Neuronal stem cell (in vitro differentiated cells): Measurements from ENCODE around the gene TMEM247.

ENCODE experiments used
- DNase-seq: peaks from one replicate; pipeline ENCODE4 v3.0.0-alpha.2; 2013; ENCODE audit warnings: low spot score
- H2AFZ ChIP-seq: one replicate; pipeline ENCODE4 v1.6.1; 2013; ENCODE audit warnings: mild to moderate bottlenecking, low read length, inconsistent platforms
- H2AK5ac ChIP-seq: 2 replicates; pipeline ENCODE4 v1.6.1; 2013; ENCODE audit warnings: low read depth, mild to moderate bottlenecking, inconsistent platforms, low read length, moderate library complexity, mixed read lengths
- H2BK120ac ChIP-seq: 2 replicates; pipeline ENCODE4 v1.6.1; 2013; ENCODE audit warnings: low read depth, mild to moderate bottlenecking, inconsistent platforms, low read length, moderate library complexity, mixed read lengths
- H2BK12ac ChIP-seq: one replicate; pipeline ENCODE4 v1.6.1; 2013; ENCODE audit warnings: low read length, inconsistent platforms
- H2BK15ac ChIP-seq: 2 replicates; pipeline ENCODE4 v1.6.1; 2013; ENCODE audit warnings: mild to moderate bottlenecking, low read length, inconsistent platforms, mixed read lengths
- H2BK5ac ChIP-seq: one replicate; pipeline ENCODE4 v1.6.1; 2013; ENCODE audit warnings: inconsistent platforms, mild to moderate bottlenecking, low read length, moderate library complexity
- H3K14ac ChIP-seq: one replicate; pipeline ENCODE4 v1.6.1; 2013; ENCODE audit warnings: low read length, inconsistent platforms
- H3K18ac ChIP-seq: 2 replicates; pipeline ENCODE4 v1.6.1; 2013; ENCODE audit warnings: low read length, inconsistent platforms
- H3K23ac ChIP-seq: 2 replicates; pipeline ENCODE4 v1.6.1; 2013; ENCODE audit warnings: low read depth, mild to moderate bottlenecking, mixed read lengths, low read length, inconsistent platforms; ENCODE audit not compliant: poor library complexity
- H3K27ac ChIP-seq: replicated peaks from 3 replicates; pipeline ENCODE4 v1.5.1; 2013; ENCODE audit warnings: low read length, inconsistent platforms
- H3K27me3 ChIP-seq, 3 experiments: 2 replicates each; pipeline ENCODE4 v1.6.1; 2013; ENCODE audit warnings: low read length in 3 of 3, mild to moderate bottlenecking in 2 of 3, inconsistent platforms in 1 of 3, low read depth in 1 of 3, mixed read lengths in 1 of 3, moderate library complexity in 1 of 3; ENCODE audit not compliant: control insufficient read depth in 3 of 3, insufficient read depth in 3 of 3
- H3K36me3 ChIP-seq, 2 donors: replicated peaks in 1 of 2; 2 replicates each; pipeline ENCODE4 v1.6.1; 2013; ENCODE audit warnings: low read length in 2 of 2; ENCODE audit not compliant: control insufficient read depth in 2 of 2, insufficient read depth in 2 of 2
- H3K4ac ChIP-seq: 2 replicates; pipeline ENCODE4 v1.6.1; 2013; ENCODE audit warnings: inconsistent platforms, mild to moderate bottlenecking, low read length, moderate library complexity
- H3K4me1 ChIP-seq, 2 donors: 1 replicate in 1 of 2; 2 replicates in 1 of 2; pipeline ENCODE4 v1.6.1; 2013; ENCODE audit warnings: low read length in 2 of 2, low read depth in 1 of 2; ENCODE audit not compliant: control insufficient read depth in 2 of 2, insufficient read depth in 1 of 2
- H3K4me2 ChIP-seq: one replicate; pipeline ENCODE4 v1.6.1; 2013; ENCODE audit warnings: mild to moderate bottlenecking, low read length, inconsistent platforms; ENCODE audit not compliant: insufficient read depth, poor library complexity, severe bottlenecking
- H3K4me3 ChIP-seq, 2 donors: 2 replicates each; pipeline ENCODE4 v1.5.1; 2013; ENCODE audit warnings: low read length in 2 of 2, mild to moderate bottlenecking in 2 of 2, inconsistent platforms in 1 of 2, moderate library complexity in 1 of 2
- H3K79me1 ChIP-seq: one replicate; pipeline ENCODE4 v1.6.1; 2013; ENCODE audit warnings: low read depth, mild to moderate bottlenecking, inconsistent platforms, low read length, moderate library complexity
- H3K9ac ChIP-seq: one replicate; pipeline ENCODE4 v1.6.1; 2013; ENCODE audit warnings: mild to moderate bottlenecking, low read depth, low read length, inconsistent platforms; ENCODE audit not compliant: poor library complexity
- H3K9me3 ChIP-seq, 2 donors: replicated peaks in 1 of 2; 2 replicates each; pipeline versions ENCODE3 to v1.6.1; 2013; ENCODE audit warnings: low read length in 2 of 2, mild to moderate bottlenecking in 2 of 2, inconsistent platforms in 1 of 2, low read depth in 1 of 2, mixed read lengths in 1 of 2, moderate library complexity in 1 of 2; ENCODE audit not compliant: control insufficient read depth in 2 of 2, insufficient read depth in 1 of 2
- H4K8ac ChIP-seq: one replicate; pipeline ENCODE4 v1.6.1; 2013; ENCODE audit warnings: low read depth, mild to moderate bottlenecking, inconsistent platforms, low read length, moderate library complexity
- H4K91ac ChIP-seq: one replicate; pipeline ENCODE4 v1.6.1; 2013; ENCODE audit warnings: low read length, low read depth, mild to moderate bottlenecking, inconsistent platforms; ENCODE audit not compliant: poor library complexity
- WGBS, 2 donors: extraction: QIAGEN DNeasy Blood & Tissue Kit; methylation state at CpG; one replicate each; pipeline ENCODE4 v1.1.7; 2013; ENCODE audit warnings: missing lambda C conversion rate in 2 of 2, mixed read lengths in 1 of 2; ENCODE audit not compliant: insufficient read length in 2 of 2, insufficient replicate concordance in 1 of 2; ENCODE audit errors: extremely low coverage in 2 of 2; 5-methylcytosine and 5-hydroxymethylcytosine counted together

The TMEM247 gene

DNA sequence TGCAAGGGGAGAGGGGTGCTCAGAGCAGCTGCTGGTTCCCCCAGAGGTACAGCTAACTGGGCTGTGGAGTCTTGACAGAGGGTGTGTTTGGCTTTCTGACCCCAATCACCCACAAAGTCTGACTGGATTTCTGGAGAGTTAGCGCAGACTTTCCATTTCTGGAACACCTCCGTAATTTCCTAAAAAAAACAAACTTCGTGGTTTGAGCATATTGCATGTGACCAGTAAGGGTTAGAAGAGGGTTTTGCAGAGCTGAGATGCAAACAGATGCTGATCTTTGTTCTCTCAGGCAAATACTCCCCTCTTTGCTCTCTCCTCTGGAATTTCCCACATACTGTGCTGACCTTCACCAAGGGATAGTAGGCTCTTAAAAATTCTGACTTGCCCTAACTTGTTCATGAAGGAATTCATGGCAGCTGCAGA, 44.5 kb upstream of the TMEM247 start:
- Histone ChIP-seq H3K23ac (no peak overlapping the region), H4K91ac (no peak overlapping the region), H3K4ac (no peak overlapping the region), H2AFZ (no peak overlapping the region), H3K4me1 (peaks cover 0 to 2% of the 10 kb centered on the region in 2 donors), H4K8ac (no peak overlapping the region), H3K4me3 (no peak overlapping the region), H3K27ac (no peak overlapping the region), H3K9me3 (no peaks in the 10 kb centered on the region), H3K18ac (no peak overlapping the region), H3K9ac (no peak overlapping the region), H3K27me3 (peaks cover 0 to 3% (median 0%) of the 10 kb centered on the region in 3 experiments), H2AK5ac (no peak overlapping the region), H2BK12ac (no peak overlapping the region), H3K79me1 (no peaks in the 10 kb centered on the region), H3K4me2 (no peak overlapping the region), H3K36me3 (no peaks in the 10 kb centered on the region), H2BK120ac (no peak overlapping the region), H2BK5ac (no peak overlapping the region), H2BK15ac (no peak overlapping the region), H3K14ac (no peak overlapping the region)
- whole genome bisulfite sequencing, 2 donors: no CpG with 5 or more reads among the region's 3 CpGs
- DNase-seq: no peak

GRCh38 chr2:46435353-46435752, 44.0 kb upstream of the TMEM247 start:
- Histone ChIP-seq H3K14ac (no peak overlapping the region), H3K9me3 (no peaks in the 10 kb centered on the region), H2BK5ac (no peak overlapping the region), H2AK5ac (no peak overlapping the region), H4K91ac (no peak overlapping the region), H3K23ac (no peak overlapping the region), H3K27me3 (peaks cover 0 to 3% (median 0%) of the 10 kb centered on the region in 3 experiments), H2BK15ac (no peak overlapping the region), H2BK12ac (no peak overlapping the region), H3K18ac (no peak overlapping the region), H3K4me1 (peaks cover 0 to 2% of the 10 kb centered on the region in 2 donors), H4K8ac (no peak overlapping the region), H3K4ac (no peak overlapping the region), H2BK120ac (no peak overlapping the region), H3K4me3 (no peak overlapping the region), H3K4me2 (no peak overlapping the region), H3K9ac (no peak overlapping the region), H3K27ac (no peak overlapping the region), H3K79me1 (no peaks in the 10 kb centered on the region), H3K36me3 (no peaks in the 10 kb centered on the region), H2AFZ (no peak overlapping the region)
- DNase-seq: no peak

DNA sequence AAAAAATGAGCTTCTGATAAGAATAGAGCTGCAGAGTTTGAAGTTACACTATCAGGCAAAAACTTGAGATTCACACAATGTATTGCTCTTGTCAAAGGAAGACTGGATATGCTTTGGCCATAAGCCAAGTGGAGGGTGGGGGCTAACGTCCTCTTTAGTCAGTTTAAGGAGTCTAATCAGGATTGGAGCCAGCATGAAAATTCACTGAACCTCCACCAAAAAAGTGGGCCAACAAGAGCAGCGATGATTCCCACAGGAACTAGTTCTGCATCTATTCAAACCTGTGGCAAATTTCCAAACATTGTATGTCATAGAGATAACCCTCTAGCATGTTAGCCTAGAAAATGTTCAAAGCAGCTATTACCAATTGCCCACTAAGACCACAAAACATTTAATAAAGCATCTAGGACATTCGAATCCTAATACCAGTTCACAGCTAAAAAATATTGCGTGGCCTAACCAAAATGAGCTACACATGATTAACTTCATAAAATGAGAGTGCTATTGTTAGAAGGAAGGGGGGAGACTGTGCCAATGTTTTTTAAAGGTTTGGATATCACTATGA, 43.5 kb upstream of the TMEM247 start:
- no peak overlapping the region for H3K27ac ChIP-seq

DNA sequence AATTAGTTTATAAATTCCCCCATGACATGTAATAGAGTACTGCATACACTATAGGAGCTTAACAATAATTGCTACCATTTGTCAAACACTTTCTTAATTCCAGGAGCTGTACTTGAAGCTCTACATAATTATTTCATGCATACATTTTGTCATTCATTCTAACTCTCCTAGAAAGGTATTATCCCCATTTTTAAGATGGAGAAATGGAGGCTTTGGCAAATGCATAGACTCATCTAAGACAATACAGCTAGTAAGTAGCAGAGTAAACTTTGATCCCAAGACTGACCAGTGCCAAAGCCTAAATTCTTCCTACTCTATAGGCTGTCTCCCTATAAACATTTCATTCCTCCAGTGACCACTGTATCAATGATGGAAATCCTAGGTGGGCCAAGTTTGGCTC, 42.6 kb upstream of the TMEM247 start:
- no peak overlapping the region for H4K8ac ChIP-seq
- H3K23ac ChIP-seq: no peak overlapping the region
- H2AK5ac ChIP-seq: no peak overlapping the region
- peaks cover 0 to 2% of the 10 kb centered on the region in 2 donors for H3K4me1 ChIP-seq
- no peak overlapping the region for H2AFZ ChIP-seq
- H3K4ac ChIP-seq: no peak overlapping the region
- no peak overlapping the region for H3K4me2 ChIP-seq
- H3K18ac ChIP-seq: no peak overlapping the region
- no peak overlapping the region for H3K14ac ChIP-seq
- no peak overlapping the region for H4K91ac ChIP-seq
- H3K9me3 ChIP-seq: no peaks in the 10 kb centered on the region
- H2BK120ac ChIP-seq: no peak overlapping the region
- H3K79me1 ChIP-seq: no peaks in the 10 kb centered on the region
- no peaks in the 10 kb centered on the region for H3K36me3 ChIP-seq
- H2BK5ac ChIP-seq: no peak overlapping the region
- H3K27me3 ChIP-seq: peaks cover 0 to 3% (median 0%) of the 10 kb centered on the region in 3 experiments
- H2BK12ac ChIP-seq: no peak overlapping the region
- no peak overlapping the region for H3K4me3 ChIP-seq
- no peak for DNase-seq
- no peak overlapping the region for H2BK15ac ChIP-seq
- H3K27ac ChIP-seq: no peak overlapping the region
- no peak overlapping the region for H3K9ac ChIP-seq

More for the DNA sequence above, 43.5 kb upstream of the TMEM247 start:
- H2AFZ ChIP-seq: no peak overlapping the region
- peaks cover 0 to 2% of the 10 kb centered on the region in 2 donors for H3K4me1 ChIP-seq
- DNase-seq: no peak
- no peak overlapping the region for H2BK5ac ChIP-seq
- no peaks in the 10 kb centered on the region for H3K36me3 ChIP-seq
- no peak overlapping the region for H4K8ac ChIP-seq
- H3K4me3 ChIP-seq: no peak overlapping the region
- WGBS, 2 donors: no CpG with 5 or more reads among the region's 4 CpGs
- H3K4me2 ChIP-seq: no peak overlapping the region
- no peak overlapping the region for H2BK15ac ChIP-seq
- no peak overlapping the region for H3K18ac ChIP-seq
- H3K4ac ChIP-seq: no peak overlapping the region
- no peaks in the 10 kb centered on the region for H3K9me3 ChIP-seq
- H3K27me3 ChIP-seq: peaks cover 0 to 3% (median 0%) of the 10 kb centered on the region in 3 experiments
- H2AK5ac ChIP-seq: no peak overlapping the region
- H3K79me1 ChIP-seq: no peaks in the 10 kb centered on the region
- no peak overlapping the region for H3K14ac ChIP-seq
- H2BK12ac ChIP-seq: no peak overlapping the region
- no peak overlapping the region for H3K23ac ChIP-seq
- no peak overlapping the region for H2BK120ac ChIP-seq
- H3K9ac ChIP-seq: no peak overlapping the region
- no peak overlapping the region for H4K91ac ChIP-seq
